RWPE2 (cell line): Measurements from ENCODE around the gene PRMT5.

Experiments
- ATAC-seq: fragments of 200-7000 bp; cut with Tn5 transposase; 3 replicates; pipeline ENCODE4 v1.9.1; 2021; ENCODE audit warnings: low read depth
- DNase-seq: peaks from one replicate; pipeline ENCODE4 v3.0.0-alpha.2; 2020; ENCODE audit warnings: low spot score
- H3K27ac ChIP-seq: fragments of 450-650 bp; 2 replicates; pipeline ENCODE4 v1.5.1; 2017; ENCODE audit warnings: mild to moderate bottlenecking; ENCODE audit not compliant: poor library complexity, severe bottlenecking
- H3K27me3 ChIP-seq: fragments of 250-450 bp; sonication (Bioruptor Pico); 2 replicates; pipeline ENCODE4 v1.5.1; 2021; ENCODE audit warnings: mild to moderate bottlenecking, moderate library complexity; ENCODE audit not compliant: insufficient read depth, poor library complexity, severe bottlenecking
- H3K36me3 ChIP-seq: fragments of 250-450 bp; sonication (Bioruptor Pico); 2 replicates; pipeline ENCODE4 v1.5.1; 2020; ENCODE audit warnings: low read depth, mild to moderate bottlenecking, moderate library complexity
- H3K4me1 ChIP-seq: fragments of 250-450 bp; sonication (Bioruptor Pico); 2 replicates; pipeline ENCODE4 v1.5.1; 2021; ENCODE audit warnings: mild to moderate bottlenecking, moderate library complexity; ENCODE audit not compliant: insufficient read depth, poor library complexity, severe bottlenecking
- H3K4me3 ChIP-seq: fragments of 250-450 bp; sonication (Bioruptor Pico); 2 replicates; pipeline ENCODE4 v1.5.1; 2021; ENCODE audit warnings: mild to moderate bottlenecking, moderate library complexity; ENCODE audit not compliant: severe bottlenecking
- H3K9me3 ChIP-seq: fragments of 250-450 bp; sonication (Bioruptor Pico); 2 replicates; pipeline ENCODE4 v1.5.1; 2021; ENCODE audit warnings: mild to moderate bottlenecking, moderate library complexity; ENCODE audit not compliant: severe bottlenecking
- TF ChIP-seq, protein P1 (sequence below): fragments of 450-650 bp; IDR thresholded peaks from one replicate; pipeline ENCODE4 v1.5.1; 2017; ENCODE audit warnings: mild to moderate bottlenecking, moderate library complexity; ENCODE audit not compliant: poor library complexity, severe bottlenecking

Gene PRMT5

DNA sequence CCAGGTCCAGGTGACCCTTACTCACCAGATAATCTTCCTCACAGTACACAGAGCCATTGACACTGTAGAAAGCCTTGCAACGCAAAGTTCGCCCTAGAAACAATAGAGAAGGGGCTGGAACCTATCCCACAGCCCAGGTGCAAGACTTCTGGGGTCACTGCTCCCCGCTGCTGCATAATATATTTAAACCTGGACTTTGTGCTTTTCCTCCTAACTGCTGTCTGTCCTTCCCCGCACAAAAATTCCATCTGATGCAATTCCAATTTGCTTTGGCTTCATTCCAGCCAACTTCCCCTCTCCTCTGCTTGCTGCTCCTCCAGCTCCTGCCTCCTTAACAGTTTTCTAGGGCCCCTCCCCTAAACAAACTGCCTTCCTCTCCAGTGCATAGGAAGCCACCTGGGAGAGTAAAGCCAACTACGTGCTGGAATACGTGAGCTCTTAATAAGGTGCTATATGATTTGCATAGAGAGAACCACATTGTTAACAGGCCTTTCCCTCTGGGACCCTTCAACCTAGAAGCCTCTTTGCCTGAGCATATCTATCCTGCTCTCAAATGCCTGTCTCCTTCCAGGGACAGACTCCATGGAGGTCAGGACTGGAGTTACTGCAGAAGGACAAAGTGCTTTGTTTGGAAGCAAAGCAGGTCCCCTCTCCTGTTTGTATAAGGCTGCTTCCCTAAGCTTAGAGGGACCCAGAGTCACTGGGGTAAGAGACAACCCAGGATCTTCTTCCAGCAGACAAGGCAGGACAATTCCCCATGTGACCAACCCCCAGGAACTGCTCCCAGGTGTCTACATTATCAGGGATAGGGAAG, 47.7 kb upstream of the PRMT5 start:
- Histone ChIP-seq H3K4me1 (peaks cover 49% of the 10 kb centered on the region), H3K27ac (peak overlapping the region; percentile 100), H3K4me3 (no peak overlapping the region), H3K27me3 (no peaks in the 10 kb centered on the region), H3K36me3 (peaks cover 91% of the 10 kb centered on the region), H3K9me3 (no peaks in the 10 kb centered on the region)
- ATAC-seq (peak; percentile 21; the same call in 2 of the 3 replicates), DNase-seq (no peak)
- TF ChIP-seq, protein P1, sequence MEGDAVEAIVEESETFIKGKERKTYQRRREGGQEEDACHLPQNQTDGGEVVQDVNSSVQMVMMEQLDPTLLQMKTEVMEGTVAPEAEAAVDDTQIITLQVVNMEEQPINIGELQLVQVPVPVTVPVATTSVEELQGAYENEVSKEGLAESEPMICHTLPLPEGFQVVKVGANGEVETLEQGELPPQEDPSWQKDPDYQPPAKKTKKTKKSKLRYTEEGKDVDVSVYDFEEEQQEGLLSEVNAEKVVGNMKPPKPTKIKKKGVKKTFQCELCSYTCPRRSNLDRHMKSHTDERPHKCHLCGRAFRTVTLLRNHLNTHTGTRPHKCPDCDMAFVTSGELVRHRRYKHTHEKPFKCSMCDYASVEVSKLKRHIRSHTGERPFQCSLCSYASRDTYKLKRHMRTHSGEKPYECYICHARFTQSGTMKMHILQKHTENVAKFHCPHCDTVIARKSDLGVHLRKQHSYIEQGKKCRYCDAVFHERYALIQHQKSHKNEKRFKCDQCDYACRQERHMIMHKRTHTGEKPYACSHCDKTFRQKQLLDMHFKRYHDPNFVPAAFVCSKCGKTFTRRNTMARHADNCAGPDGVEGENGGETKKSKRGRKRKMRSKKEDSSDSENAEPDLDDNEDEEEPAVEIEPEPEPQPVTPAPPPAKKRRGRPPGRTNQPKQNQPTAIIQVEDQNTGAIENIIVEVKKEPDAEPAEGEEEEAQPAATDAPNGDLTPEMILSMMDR: no peak

DNA sequence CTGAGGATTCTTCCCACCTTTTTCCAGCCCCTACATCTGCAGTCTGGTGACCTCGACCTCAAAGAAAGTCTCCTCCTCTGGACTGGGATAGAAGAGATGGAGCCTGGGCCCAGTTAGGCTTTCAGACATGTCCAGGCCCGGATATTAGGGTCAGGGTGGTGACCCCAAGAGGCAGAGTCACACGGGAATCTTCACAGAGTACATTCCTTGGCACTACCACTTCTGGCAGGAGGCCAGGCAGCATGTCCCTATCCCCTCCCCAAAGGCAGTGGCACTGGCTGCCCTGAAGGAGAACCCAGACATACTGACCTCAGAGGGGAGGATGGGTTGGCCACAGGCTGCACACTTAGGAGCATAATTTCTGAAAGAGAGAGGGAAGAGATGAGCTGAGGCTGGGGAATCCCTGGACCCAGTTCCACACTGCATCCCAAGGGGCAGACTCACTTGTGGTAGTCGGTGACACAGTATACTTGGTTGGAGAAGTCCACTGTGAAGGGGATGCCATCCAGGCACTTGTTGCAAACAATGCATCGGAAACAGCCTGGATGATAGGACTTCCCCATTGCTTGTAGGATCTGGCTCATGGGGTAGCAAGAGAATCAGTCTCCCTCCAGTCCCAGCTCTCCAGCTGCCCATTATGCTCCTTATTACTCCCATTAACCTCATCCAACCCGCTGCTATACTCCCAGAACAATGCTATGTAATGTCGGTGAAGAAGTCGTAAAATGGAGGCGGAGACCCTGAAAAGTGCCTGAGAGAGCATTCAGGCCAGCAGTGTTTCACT, 45.5 kb upstream of the PRMT5 start:
- H3K4me1 ChIP-seq: peaks cover 49% of the 10 kb centered on the region
- DNase-seq (no peak), ATAC-seq (no peak)
- no peaks in the 10 kb centered on the region for H3K9me3 ChIP-seq
- H3K36me3 ChIP-seq: peaks cover 93% of the 10 kb centered on the region
- H3K27ac ChIP-seq: peak overlapping the region; percentile 100
- TF ChIP-seq, protein P1: no peak
- no peaks in the 10 kb centered on the region for H3K27me3 ChIP-seq
- no peak overlapping the region for H3K4me3 ChIP-seq

DNA sequence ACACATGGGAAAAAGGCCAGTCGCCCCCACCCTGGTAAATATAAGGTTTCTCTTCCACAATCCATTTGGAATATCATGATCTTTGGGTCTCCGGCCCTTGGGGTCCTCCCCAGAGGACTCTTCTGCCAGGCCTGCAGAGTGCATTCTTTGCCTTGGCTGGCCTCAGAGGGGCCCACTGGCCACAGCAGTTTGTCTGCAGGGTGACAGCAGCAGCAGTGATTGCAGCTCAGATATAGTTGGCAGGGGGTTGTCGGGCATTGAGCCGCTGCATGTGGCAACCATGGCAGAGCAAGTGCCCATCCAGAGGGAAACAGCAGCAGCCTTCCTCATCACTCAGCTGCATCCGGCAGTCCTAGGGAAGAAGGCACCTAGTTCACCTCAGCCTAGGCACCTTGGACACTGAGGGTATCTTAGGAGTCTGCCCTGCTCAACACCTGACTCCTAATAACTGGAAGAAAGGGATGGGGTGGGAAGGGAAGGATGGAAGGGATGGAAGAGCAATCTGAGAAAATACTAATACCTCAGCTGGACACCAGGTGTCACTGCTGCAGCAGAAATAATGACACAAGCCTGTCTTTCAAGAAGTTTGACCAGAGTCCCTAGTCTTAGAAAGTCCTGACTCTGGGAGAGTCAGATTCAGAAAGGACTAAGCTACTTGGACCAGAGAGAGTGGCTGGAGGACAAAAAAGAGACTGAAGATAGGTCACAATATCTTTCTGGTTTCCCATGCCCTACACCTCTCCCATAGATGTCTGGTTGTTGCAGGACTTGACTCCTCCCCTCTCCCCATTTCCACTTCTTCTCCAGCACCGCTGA, 44.2 kb upstream of the PRMT5 start:
- Histone ChIP-seq H3K27me3 (no peaks in the 10 kb centered on the region), H3K36me3 (peaks cover 93% of the 10 kb centered on the region), H3K9me3 (no peaks in the 10 kb centered on the region), H3K4me1 (peaks cover 43% of the 10 kb centered on the region), H3K27ac (peak overlapping the region; percentile 100), H3K4me3 (no peak overlapping the region)
- TF ChIP-seq, protein P1: peak; percentile 88
- peak; percentile 10; the same call in 2 of the 3 replicates for ATAC-seq
- DNase-seq: no peak

- H3K27me3 ChIP-seq: no peaks in the 10 kb centered on the region
- TF ChIP-seq, protein P1: no peak
- DNase-seq: no peak
- ATAC-seq: no peak
- peaks cover 86% of the 10 kb centered on the region for H3K36me3 ChIP-seq
- no peaks in the 10 kb centered on the region for H3K9me3 ChIP-seq
- no peak overlapping the region for H3K4me3 ChIP-seq
- peaks cover 35% of the 10 kb centered on the region for H3K4me1 ChIP-seq
- peak overlapping the region; percentile 100 for H3K27ac ChIP-seq
These were observed 43.2 kb upstream of the PRMT5 start for GRCh38 chr14:22972313-22972930.
